H1 (cell line): ENCODE measurements around the gene KCNC4. TPM values are rescaled to one million over a fixed set of nuclear protein-coding genes. Genes with fewer than 3 reads are reported as not detected.

ENCODE experiments used
- CTCF ChIA-PET: fragments of 300-600 bp; sonication (Branson Sonifier 250); formaldehyde crosslinking; loops from one replicate; lab custom pipeline; 2021; ENCODE audit not compliant: partially characterized antibody; lab: Charles Lee
- POLR2A ChIA-PET: fragments of 300-600 bp; sonication (Branson Sonifier 250); formaldehyde crosslinking; loops from one replicate; lab custom pipeline; 2021; ENCODE audit warnings: inconsistent platforms; ENCODE audit not compliant: partially characterized antibody; lab: Charles Lee
- DNase-seq, 2 experiments: peaks; one replicate each; pipeline versions ENCODE4 v3.0.0 to v3.0.0-alpha.2; 2010 to 2022; ENCODE audit warnings: low spot score in 2 of 2, low read depth in 1 of 2, mixed read lengths in 1 of 2
- FAIRE-seq: peaks from 2 replicates; lab custom pipeline; 2011; peaks lifted over from hg19 to GRCh38; lab: Jason Lieb, UNC
- H2AFZ ChIP-seq: 2 replicates; pipeline ENCODE4 v1.8.1; 2012; ENCODE audit warnings: low read length, inconsistent platforms
- H2AK5ac ChIP-seq: 2 replicates; pipeline ENCODE4 v1.6.1; 2013; ENCODE audit warnings: low read depth, low read length
- H2BK120ac ChIP-seq: replicated peaks from 2 replicates; pipeline ENCODE3; 2013; ENCODE audit warnings: low read depth, low read length, inconsistent platforms
- H2BK12ac ChIP-seq: 2 replicates; pipeline ENCODE4 v1.6.1; 2013; ENCODE audit warnings: low read depth, low read length
- H2BK15ac ChIP-seq: 2 replicates; pipeline ENCODE4 v1.6.1; 2013; ENCODE audit warnings: low read length
- H2BK20ac ChIP-seq: 2 replicates; pipeline ENCODE4 v1.6.1; 2013; ENCODE audit warnings: low read length
- H2BK5ac ChIP-seq: 2 replicates; pipeline ENCODE4 v1.6.1; 2013; ENCODE audit warnings: low read depth, low read length
- H3K14ac ChIP-seq: 2 replicates; pipeline ENCODE4 v1.6.1; 2013; ENCODE audit warnings: inconsistent platforms; ENCODE audit not compliant: insufficient read length
- H3K18ac ChIP-seq: 2 replicates; pipeline ENCODE4 v1.6.1; 2013; ENCODE audit warnings: low read length; ENCODE audit errors: extremely low read depth
- H3K23ac ChIP-seq: 2 replicates; pipeline ENCODE4 v1.6.1; 2013; ENCODE audit warnings: inconsistent platforms; ENCODE audit not compliant: insufficient read length
- H3K23me2 ChIP-seq: 2 replicates; pipeline ENCODE4 v1.6.1; 2013; ENCODE audit warnings: low read depth, low read length
- H3K27ac ChIP-seq: 2 replicates; pipeline ENCODE4 v1.6.1; 2011; ENCODE audit warnings: low read depth, low read length, inconsistent platforms
- H3K27me3 ChIP-seq, 4 experiments: replicated peaks in 1 of 4; 1 replicate in 1 of 4; 2 replicates in 3 of 4; pipeline versions ENCODE4 v1.6.1 to v1.8.1; 2011 to 2013; ENCODE audit warnings: low read length in 3 of 4, mild to moderate bottlenecking in 3 of 4, inconsistent platforms in 2 of 4, mixed read lengths in 2 of 4, moderate library complexity in 1 of 4; ENCODE audit not compliant: control insufficient read depth in 3 of 4, insufficient read depth in 3 of 4; ENCODE audit errors: extremely low read depth in 1 of 4
- H3K36me3 ChIP-seq, 4 experiments: 2 replicates each; pipeline versions ENCODE4 v1.6.1 to v1.8.1; 2011 to 2013; ENCODE audit warnings: mild to moderate bottlenecking in 4 of 4, low read length in 3 of 4, moderate library complexity in 2 of 4, control low read depth in 1 of 4, inconsistent platforms in 1 of 4; ENCODE audit not compliant: insufficient read depth in 4 of 4, control insufficient read depth in 2 of 4
- H3K4ac ChIP-seq: replicated peaks from 2 replicates; pipeline ENCODE3; 2013; ENCODE audit warnings: low read length, low read depth, mixed read lengths, inconsistent platforms; ENCODE audit not compliant: insufficient read length
- H3K4me1 ChIP-seq, 4 experiments: replicated peaks in 1 of 4; 1 replicate in 1 of 4; 2 replicates in 3 of 4; pipeline versions ENCODE4 v1.6.1 to v1.8.1; 2011 to 2013; ENCODE audit warnings: low read length in 3 of 4, inconsistent platforms in 2 of 4, mixed read lengths in 1 of 4; ENCODE audit not compliant: insufficient read depth in 4 of 4, control insufficient read depth in 3 of 4
- H3K4me2 ChIP-seq, 2 experiments: 2 replicates each; pipeline versions ENCODE4 v1.6.1 to v1.8.1; 2011 to 2013; ENCODE audit warnings: low read depth in 2 of 2, low read length in 2 of 2, control low read depth in 1 of 2, inconsistent platforms in 1 of 2, mild to moderate bottlenecking in 1 of 2; ENCODE audit not compliant: insufficient read depth in 1 of 2
- H3K4me3 ChIP-seq, 4 experiments: fragments of 200-600, 300-600 bp in 1 of 4; sonication (generic), shearing (Covaris generic), sonication (Bioruptor Twin) in 1 of 4; 2 replicates each; pipeline versions ENCODE4 v1.5.1 to v1.8.1; 2011 to 2016; ENCODE audit warnings: low read length in 4 of 4, low read depth in 3 of 4, control low read depth in 2 of 4, inconsistent platforms in 2 of 4, mild to moderate bottlenecking in 2 of 4, mixed read lengths in 1 of 4, moderate library complexity in 1 of 4; ENCODE audit not compliant: insufficient read depth in 2 of 4; ENCODE audit errors: extremely low read depth in 1 of 4
- H3K56ac ChIP-seq: replicated peaks from 2 replicates; pipeline ENCODE3; 2013; ENCODE audit warnings: low read depth, mild to moderate bottlenecking, mixed read lengths, low read length, inconsistent platforms; ENCODE audit not compliant: insufficient read length
- H3K79me1 ChIP-seq: 2 replicates; pipeline ENCODE4 v1.6.1; 2013; ENCODE audit warnings: low read depth, low read length, control low read depth
- H3K79me2 ChIP-seq, 2 experiments: 2 replicates each; pipeline versions ENCODE4 v1.6.1 to v1.8.1; 2012 to 2013; ENCODE audit warnings: low read length in 2 of 2, mild to moderate bottlenecking in 2 of 2, inconsistent platforms in 1 of 2; ENCODE audit not compliant: insufficient read depth in 2 of 2, control insufficient read depth in 1 of 2
- H3K9ac ChIP-seq, 4 experiments: replicated peaks in 1 of 4; 1 replicate in 1 of 4; 2 replicates in 3 of 4; pipeline versions ENCODE4 v1.6.1 to v1.8.1; 2011 to 2013; ENCODE audit warnings: low read depth in 3 of 4, low read length in 3 of 4, control low read depth in 2 of 4, mild to moderate bottlenecking in 2 of 4, moderate library complexity in 2 of 4, inconsistent platforms in 1 of 4; ENCODE audit errors: extremely low read depth in 1 of 4
- H3K9me3 ChIP-seq, 2 experiments: 2 replicates each; pipeline versions ENCODE4 v1.6.1 to v1.8.1; 2012 to 2013; ENCODE audit warnings: mild to moderate bottlenecking in 2 of 2, moderate library complexity in 2 of 2, control low read depth in 1 of 2, inconsistent platforms in 1 of 2, low read depth in 1 of 2, low read length in 1 of 2, mixed read lengths in 1 of 2; ENCODE audit not compliant: insufficient read depth in 2 of 2
- H4K20me1 ChIP-seq, 2 experiments: replicated peaks in 1 of 2; 2 replicates each; pipeline versions ENCODE3 to v1.8.1; 2011 to 2013; ENCODE audit warnings: inconsistent platforms in 2 of 2, low read length in 2 of 2, mild to moderate bottlenecking in 1 of 2; ENCODE audit not compliant: insufficient read depth in 2 of 2, control insufficient read depth in 1 of 2
- H4K5ac ChIP-seq: 2 replicates; pipeline ENCODE4 v1.6.1; 2013; ENCODE audit warnings: low read length, low read depth, mixed read lengths, inconsistent platforms; ENCODE audit not compliant: insufficient read length
- H4K8ac ChIP-seq: 2 replicates; pipeline ENCODE4 v1.8.0; 2013; ENCODE audit warnings: mild to moderate bottlenecking, moderate library complexity, low read length, inconsistent platforms; ENCODE audit not compliant: insufficient read depth; ENCODE audit errors: extremely low read depth
- H4K91ac ChIP-seq: replicated peaks from 2 replicates; pipeline ENCODE3; 2013; ENCODE audit warnings: low read length, mixed read lengths, inconsistent platforms; ENCODE audit not compliant: insufficient read length
- BRCA1 ChIP-seq: IDR thresholded peaks from 2 replicates; pipeline ENCODE4 v1.6.1; 2012; ENCODE audit warnings: low read depth, low read length, improper control_type of control experiment
- CBX5 ChIP-seq: fragments of 300-800, 300-1000 bp; sonication (generic); IDR thresholded peaks from 2 replicates; pipeline ENCODE4 v1.7.1; 2016; ENCODE audit warnings: antibody characterized with exemption, low read length, low read depth
- CBX8 ChIP-seq: fragments of 300-800, 300-1000 bp; sonication (generic); IDR thresholded peaks from 2 replicates; pipeline ENCODE4 v1.7.1; 2016; ENCODE audit warnings: low read depth, low read length, borderline replicate concordance
- GTF2F1 ChIP-seq: IDR thresholded peaks from 2 replicates; pipeline ENCODE4 v1.6.1; 2012; ENCODE audit warnings: low read depth, low read length, improper control_type of control experiment, borderline replicate concordance
- POU5F1 ChIP-seq: IDR thresholded peaks from 2 replicates; pipeline ENCODE4 v1.6.1; 2011; ENCODE audit warnings: low read depth, mild to moderate bottlenecking, low read length, moderate library complexity
- SIX5 ChIP-seq: IDR thresholded peaks from 2 replicates; pipeline ENCODE4 v1.6.1; 2011; ENCODE audit warnings: mild to moderate bottlenecking, low read depth, low read length
- SP2 ChIP-seq: IDR thresholded peaks from 2 replicates; pipeline ENCODE4 v1.6.1; 2012; ENCODE audit warnings: mild to moderate bottlenecking, low read length, inconsistent platforms
- SRF ChIP-seq: IDR thresholded peaks from 2 replicates; pipeline ENCODE4 v1.6.1; 2011; ENCODE audit warnings: mild to moderate bottlenecking, low read depth, low read length, moderate library complexity
- TBP ChIP-seq: IDR thresholded peaks from 2 replicates; pipeline ENCODE4 v1.6.1; 2011; ENCODE audit warnings: low read depth, low read length, improper control_type of control experiment
- WGBS, 2 experiments: shearing (Covaris generic) in 1 of 2; methylation state at CpG; one replicate each; pipeline versions ENCODE4 v1.1.6 to v1.1.7; 2013 to 2015; ENCODE audit warnings: low lambda C conversion rate in 2 of 2, mixed read lengths in 2 of 2, inconsistent platforms in 1 of 2, low coverage in 1 of 2, missing lambda C conversion rate in 1 of 2; ENCODE audit not compliant: insufficient replicate concordance in 2 of 2, insufficient coverage in 1 of 2, insufficient read length in 1 of 2; ENCODE audit errors: extremely low coverage in 1 of 2, missing lambda C conversion rate in 1 of 2; 5-methylcytosine and 5-hydroxymethylcytosine counted together
- polyA plus RNA-seq, 7 experiments: library from polyadenylated mRNA; depleted of rRNA in 3 of 7; stranded (reverse) in 5 of 7; unstranded in 2 of 7; fragments of >200 nt in 5 of 7; fragments of 200-250 nt in 2 of 7; gene quantifications; 1 replicate in 5 of 7; 2 replicates in 1 of 7; 4 replicates in 1 of 7; pipeline versions ENCODE4 v1.2.1 to v1.2.3, GENCODE V29; 2011 to 2013; ENCODE audit warnings: missing spikeins in 2 of 7, mixed read lengths in 2 of 7
- total RNA-seq: library from RNA; stranded (reverse); fragmentation: NEBNext Ultra II Directional; extraction: Animal tissue kit (Norgen Biotek cat#: 25700); gene quantifications from 2 replicates; pipeline ENCODE4 v1.2.1, GENCODE V29; 2021
- TF ChIP-seq, protein P1 (sequence below): IDR thresholded peaks from 2 replicates; pipeline ENCODE4 v1.6.1; 2011; ENCODE audit warnings: low read depth, mild to moderate bottlenecking, low read length; ENCODE audit not compliant: insufficient read depth

The KCNC4 gene
- total and polyA plus RNA-seq, 2 of the 8 experiments (the other 6 are each of a cell fraction or from before 2014, with no cell fraction given) = 8.1 to 11.2 TPM

DNA sequence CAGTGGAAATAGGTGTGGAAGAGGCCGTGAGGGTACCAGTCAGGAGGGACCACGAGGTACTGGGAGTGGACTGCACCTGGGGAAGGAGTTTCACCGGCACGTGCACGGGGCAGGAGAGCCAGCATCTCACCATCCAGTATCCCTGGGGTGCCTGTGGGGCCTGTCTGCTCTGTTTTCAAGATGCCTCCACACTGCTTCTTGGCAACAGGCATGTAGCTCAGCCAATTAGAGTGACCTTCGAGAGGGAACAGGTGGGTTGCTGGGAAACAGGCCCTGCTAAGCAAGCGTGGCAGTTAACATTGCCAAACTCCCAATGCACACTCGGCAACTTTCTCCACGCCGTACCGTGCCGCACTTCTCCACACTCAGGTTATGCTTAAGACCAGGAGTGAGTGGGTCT is 17.7 kb downstream of the KCNC4 start:
- Histone ChIP-seq H3K36me3 (peaks cover 0 to 5% (median 0%) of the 10 kb centered on the region in 4 experiments; a peak in 3 of 8 replicates), H2BK20ac (no peak overlapping the region), H3K79me2 (no peaks in the 10 kb centered on the region), H4K5ac (no peak overlapping the region), H3K23me2 (no peaks in the 10 kb centered on the region), H2BK120ac (no peak overlapping the region), H2BK12ac (no peak overlapping the region), H2BK5ac (no peak overlapping the region), H3K4me1 (no peaks in the 10 kb centered on the region; a peak in 1 of 7 replicates), H4K20me1 (peaks cover 1 to 7% of the 10 kb centered on the region in 2 experiments), H4K8ac (no peak overlapping the region; the same call in 1 of the 2 replicates), H3K4me3 (no peak overlapping the region), H3K56ac (no peak overlapping the region), H3K27ac (no peak overlapping the region), H3K4ac (no peak overlapping the region), H3K4me2 (no peak overlapping the region), H3K79me1 (no peaks in the 10 kb centered on the region; the same call in 1 of the 2 replicates), H2AK5ac (no peak overlapping the region), H2BK15ac (no peak overlapping the region), H3K27me3 (no peaks in the 10 kb centered on the region), H3K9me3 (no peaks in the 10 kb centered on the region), H3K18ac (no peak overlapping the region), H4K91ac (no peak overlapping the region), H2AFZ (no peak overlapping the region), H3K14ac (no peak overlapping the region), H3K23ac (no peak overlapping the region), H3K9ac (no peak overlapping the region)
- CTCF ChIA-PET = interaction anchor here (0.7 to 3.4 kb wide), 10 partner anchors 9 to 268 kb away, joined by 3 to 17 read pairs (median 6); no protein-coding TSS in a partner anchor
- no peak for FAIRE-seq
- WGBS, 2 experiments = 95% methylated on average over 12 of the region's 12 CpGs; no CpG with 5 or more reads in 1 of the 2 experiments
- POLR2A ChIA-PET = no interaction called here
- TF ChIP-seq SIX5 (no peak), POU5F1 (no peak), GTF2F1 (no peak), BRCA1 (no peak), SRF (no peak), CBX5 (no peak), TBP (no peak), CBX8 (no peak), SP2 (no peak)
- TF ChIP-seq, protein P1, sequence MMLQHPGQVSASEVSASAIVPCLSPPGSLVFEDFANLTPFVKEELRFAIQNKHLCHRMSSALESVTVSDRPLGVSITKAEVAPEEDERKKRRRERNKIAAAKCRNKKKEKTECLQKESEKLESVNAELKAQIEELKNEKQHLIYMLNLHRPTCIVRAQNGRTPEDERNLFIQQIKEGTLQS = no peak
- no peak for DNase-seq
